ENCODE results near the gene FAM168B.

FAM168B gene

DNA sequence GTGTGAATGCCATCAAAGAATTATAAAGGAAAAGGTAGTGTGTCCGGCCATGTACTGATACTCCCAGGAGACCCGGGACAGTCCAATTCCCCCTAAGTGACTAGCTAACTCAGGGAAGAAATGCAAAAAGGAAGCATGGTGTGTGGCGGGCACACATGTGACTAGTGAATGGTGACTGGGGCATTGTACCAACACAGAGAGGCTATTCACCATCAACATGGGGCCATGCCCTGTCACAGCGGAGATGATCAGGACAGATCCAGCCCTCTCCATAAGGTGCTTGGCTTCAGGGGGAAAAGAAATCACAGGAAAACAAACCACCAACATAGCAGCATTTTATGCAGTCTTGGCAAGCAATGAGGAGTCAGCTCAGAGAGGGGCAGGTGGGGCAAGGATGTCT lies 34.3 kb downstream of the FAM168B start:
- ATAC-seq = no peak
- TF ChIP-seq TCF4 (CRISPR knock-in tag; IDR thresholded peaks at IDR 0.05; ENCODE audit: borderline replicate concordance) = no peak
- TF ChIP-seq POU6F1 (CRISPR knock-in tag; IDR thresholded peaks at IDR 0.05; ENCODE audit: borderline replicate concordance, low read depth) = no peak
- no peak for TF ChIP-seq PATZ1 (CRISPR knock-in tag; IDR thresholded peaks at IDR 0.05; ENCODE audit: borderline replicate concordance)
- TF ChIP-seq TOX (CRISPR knock-in tag; IDR thresholded peaks at IDR 0.05; ENCODE audit: borderline replicate concordance) = no peak
- TF ChIP-seq ZFP30 (CRISPR knock-in tag; IDR thresholded peaks at IDR 0.05) = no peak
- TF ChIP-seq ZC3H10 (CRISPR knock-in tag; IDR thresholded peaks at IDR 0.05) = no peak
- no peak for TF ChIP-seq OSR1 (CRISPR knock-in tag; IDR thresholded peaks at IDR 0.05)
- TF ChIP-seq ARNTL (CRISPR knock-in tag; IDR thresholded peaks at IDR 0.05; ENCODE audit: borderline replicate concordance, low read depth) = no peak

DNA sequence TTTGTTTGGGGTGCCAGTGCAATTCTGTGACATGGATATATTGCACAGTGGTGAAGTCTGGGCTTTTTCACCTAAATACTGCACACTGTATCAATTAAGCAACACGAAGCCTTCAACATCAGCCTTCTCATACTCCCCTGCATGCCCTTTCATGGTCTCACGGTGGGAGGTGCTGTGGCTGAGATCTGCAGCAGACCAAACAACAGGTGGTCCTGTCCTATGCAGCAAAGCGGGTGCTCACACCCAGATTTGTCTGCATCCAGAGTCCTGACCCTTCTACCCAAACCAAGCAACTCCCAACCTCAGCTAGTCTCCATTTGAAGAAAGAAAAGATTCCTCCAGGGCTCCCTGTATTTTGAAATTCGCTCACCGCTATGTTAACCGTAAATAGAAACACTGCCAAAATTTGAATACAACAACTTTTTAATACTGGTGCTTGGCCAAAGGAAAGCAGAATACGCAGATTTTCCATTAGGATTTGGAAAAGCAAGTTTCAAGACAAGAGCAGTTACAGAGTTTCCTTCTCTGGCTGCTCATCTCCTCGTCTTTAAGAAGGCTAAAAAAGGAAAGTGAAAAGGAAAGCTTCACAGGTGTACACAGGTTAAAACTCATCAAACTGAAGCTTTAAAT lies 34.9 kb downstream of the FAM168B start:
- TF ChIP-seq ZC3H10 (CRISPR knock-in tag; IDR thresholded peaks at IDR 0.05) (no peak), CSDC2 (CRISPR knock-in tag; IDR thresholded peaks at IDR 0.05) (no peak), ZNF565 (CRISPR knock-in tag; conservative IDR thresholded peaks at IDR 0.05; ENCODE audit: low read depth) (no peak), ARNTL (CRISPR knock-in tag; IDR thresholded peaks at IDR 0.05; ENCODE audit: borderline replicate concordance, low read depth) (no peak), GLIS3 (CRISPR knock-in tag; IDR thresholded peaks at IDR 0.05) (no peak), ZNF8 (CRISPR knock-in tag; IDR thresholded peaks at IDR 0.05) (no peak), PATZ1 (CRISPR knock-in tag; IDR thresholded peaks at IDR 0.05; ENCODE audit: borderline replicate concordance) (no peak), CSRNP3 (CRISPR knock-in tag; IDR thresholded peaks at IDR 0.05) (no peak), OSR1 (CRISPR knock-in tag; IDR thresholded peaks at IDR 0.05) (no peak), ESRRG (CRISPR knock-in tag; IDR thresholded peaks at IDR 0.05) (no peak), BACH2 (CRISPR knock-in tag; IDR thresholded peaks at IDR 0.05; ENCODE audit: borderline replicate concordance) (no peak)
- ATAC-seq = no peak

GRCh38 chr2:131056932-131057287 lies 36.4 kb downstream of the FAM168B start:
- TF ChIP-seq GLIS3 (CRISPR knock-in tag; IDR thresholded peaks at IDR 0.05) (no peak), SNAI2 (CRISPR knock-in tag; IDR thresholded peaks at IDR 0.05) (no peak), CSDC2 (CRISPR knock-in tag; IDR thresholded peaks at IDR 0.05) (no peak), ZNF70 (CRISPR knock-in tag; IDR thresholded peaks at IDR 0.05) (no peak), ARNTL (CRISPR knock-in tag; IDR thresholded peaks at IDR 0.05; ENCODE audit: borderline replicate concordance, low read depth) (no peak), ZFP30 (CRISPR knock-in tag; IDR thresholded peaks at IDR 0.05) (no peak), PATZ1 (CRISPR knock-in tag; IDR thresholded peaks at IDR 0.05; ENCODE audit: borderline replicate concordance) (no peak), OSR1 (CRISPR knock-in tag; IDR thresholded peaks at IDR 0.05) (no peak)
- ATAC-seq = peak; percentile 4; the same call in 1 of the 3 replicates
